HepG2 (cell line): ENCODE data around the gene SEMA3B. TPM values are rescaled to one million over a fixed set of nuclear protein-coding genes. Genes with fewer than 3 reads are reported as not detected.

Experiments used
- ARNT ChIP-seq: fragments of 450-650 bp; IDR thresholded peaks from 2 replicates; pipeline ENCODE4 v1.6.1; 2017
- CREM ChIP-seq, 2 experiments: sonication (generic) in 1 of 2; formaldehyde crosslinking in 1 of 2; IDR thresholded peaks; 2 replicates each; pipeline versions ENCODE4 v1.4.0 to v1.6.1; 2016 to 2020; ENCODE audit warnings: antibody characterized with exemption in 1 of 2, mild to moderate bottlenecking in 1 of 2, missing genetic modification reagents in 1 of 2
- KDM5B ChIP-seq: sonication (generic); formaldehyde crosslinking; IDR thresholded peaks from 2 replicates; pipeline ENCODE4 v1.4.0; 2020; ENCODE audit warnings: missing genetic modification reagents, mild to moderate bottlenecking, borderline replicate concordance
- MBNL3 ChIP-seq: fragments of 250-450 bp; sonication (Bioruptor Pico); conservative IDR thresholded peaks from 2 replicates; pipeline ENCODE4 v1.8.0; 2022; ENCODE audit warnings: mild to moderate bottlenecking, inconsistent platforms
- MTF1 ChIP-seq: sonication (generic); formaldehyde crosslinking; IDR thresholded peaks from 2 replicates; pipeline ENCODE4 v1.5.0; 2020; ENCODE audit warnings: missing genetic modification reagents
- NFATC3 ChIP-seq: sonication (generic); formaldehyde crosslinking; IDR thresholded peaks from 2 replicates; pipeline ENCODE4 v1.5.1; 2020; ENCODE audit warnings: mild to moderate bottlenecking, missing genetic modification reagents
- POLR2AphosphoS5 ChIP-seq: IDR thresholded peaks from 2 replicates; pipeline ENCODE4 v1.6.1; 2012; ENCODE audit warnings: low read depth, low read length
- RAD21 ChIP-seq: fragments of 450-650 bp; formaldehyde crosslinking; IDR thresholded peaks from 2 replicates; pipeline ENCODE4 v1.5.0; 2020; ENCODE audit warnings: mild to moderate bottlenecking
- SAP130 ChIP-seq: IDR thresholded peaks from 2 replicates; pipeline ENCODE4 v1.6.1; 2016; ENCODE audit warnings: low read depth
- TP53 ChIP-seq: sonication (generic); formaldehyde crosslinking; conservative IDR thresholded peaks from 2 replicates; pipeline ENCODE4 v1.4.0; 2020; ENCODE audit warnings: missing genetic modification reagents
- ZBTB10 ChIP-seq: sonication (generic); formaldehyde crosslinking; IDR thresholded peaks from 2 replicates; pipeline ENCODE4 v1.4.0; 2020; ENCODE audit warnings: missing genetic modification reagents, borderline replicate concordance
- ZMYM4 ChIP-seq: sonication (generic); formaldehyde crosslinking; IDR thresholded peaks from 2 replicates; pipeline ENCODE4 v1.8.1; 2023; ENCODE audit warnings: mild to moderate bottlenecking, missing genetic modification reagents
- ZNF138 ChIP-seq: sonication (generic); formaldehyde crosslinking; IDR thresholded peaks from 2 replicates; pipeline ENCODE4 v1.5.0; 2020; ENCODE audit warnings: mild to moderate bottlenecking, low read depth, missing genetic modification reagents
- ZNF160 ChIP-seq: sonication (generic); formaldehyde crosslinking; IDR thresholded peaks from 2 replicates; pipeline ENCODE4 v1.8.0; 2022; ENCODE audit warnings: mild to moderate bottlenecking, inconsistent platforms, missing genetic modification reagents
- ZNF224 ChIP-seq: sonication (generic); formaldehyde crosslinking; IDR thresholded peaks from 2 replicates; pipeline ENCODE4 v1.5.0; 2020; ENCODE audit warnings: mild to moderate bottlenecking, missing genetic modification reagents
- ZNF256 ChIP-seq: sonication (generic); formaldehyde crosslinking; conservative IDR thresholded peaks from 2 replicates; pipeline ENCODE4 v1.4.0; 2020; ENCODE audit warnings: missing genetic modification reagents
- ZNF329 ChIP-seq: sonication (generic); formaldehyde crosslinking; IDR thresholded peaks from 2 replicates; pipeline ENCODE4 v1.9.0; 2021; ENCODE audit warnings: low read depth, mild to moderate bottlenecking, missing genetic modification reagents
- ZNF446 ChIP-seq: sonication (generic); formaldehyde crosslinking; IDR thresholded peaks from 2 replicates; pipeline ENCODE4 v1.5.0; 2020; ENCODE audit warnings: mild to moderate bottlenecking, missing genetic modification reagents
- ZNF558 ChIP-seq: sonication (generic); formaldehyde crosslinking; IDR thresholded peaks from 2 replicates; pipeline ENCODE4 v1.9.0; 2022; ENCODE audit warnings: mild to moderate bottlenecking, missing genetic modification reagents, borderline replicate concordance
- ZNF577 ChIP-seq: sonication (generic); formaldehyde crosslinking; IDR thresholded peaks from 2 replicates; pipeline ENCODE4 v1.4.0; 2020; ENCODE audit warnings: mild to moderate bottlenecking, low read depth, missing genetic modification reagents, borderline replicate concordance
- ZNF660 ChIP-seq: sonication (generic); formaldehyde crosslinking; IDR thresholded peaks from 2 replicates; pipeline ENCODE4 v1.5.1; 2020; ENCODE audit warnings: mild to moderate bottlenecking, low read depth, missing genetic modification reagents, borderline replicate concordance
- ZNF761 ChIP-seq: sonication (generic); formaldehyde crosslinking; conservative IDR thresholded peaks from 2 replicates; pipeline ENCODE4 v1.4.0; 2020; ENCODE audit warnings: mild to moderate bottlenecking, missing genetic modification reagents
- ZNF776 ChIP-seq: sonication (generic); formaldehyde crosslinking; IDR thresholded peaks from 2 replicates; pipeline ENCODE4 v1.4.0; 2020; ENCODE audit warnings: mild to moderate bottlenecking, missing genetic modification reagents
- ZNF790 ChIP-seq: sonication (generic); formaldehyde crosslinking; IDR thresholded peaks from 2 replicates; pipeline ENCODE4 v1.8.0; 2022; ENCODE audit warnings: missing genetic modification reagents, mild to moderate bottlenecking, borderline replicate concordance
- ZNF883 ChIP-seq: sonication (generic); formaldehyde crosslinking; IDR thresholded peaks from 2 replicates; pipeline ENCODE4 v1.5.1; 2020; ENCODE audit warnings: mild to moderate bottlenecking, missing genetic modification reagents; ENCODE audit errors: not compliant biosample characterization
- ZSCAN30 ChIP-seq: sonication (generic); formaldehyde crosslinking; IDR thresholded peaks from 2 replicates; pipeline ENCODE4 v1.5.0; 2020; ENCODE audit warnings: mild to moderate bottlenecking, missing genetic modification reagents
- polyA plus RNA-seq, 8 experiments: library from polyadenylated mRNA; depleted of rRNA in 3 of 8; stranded (reverse) in 7 of 8; unstranded in 1 of 8; fragments of >200 nt; fragmentation: Illumina TruSeq in 4 of 8; extraction: Trizol in 4 of 8; gene quantifications; 2 replicates each; pipeline versions ENCODE4 v1.2.1 to v1.2.3, GENCODE V29; 2011 to 2016; ENCODE audit warnings: low read depth in 4 of 8, missing spikeins in 1 of 8, mixed read lengths in 1 of 8; ENCODE audit not compliant: insufficient read depth in 1 of 8
- total RNA-seq, 5 experiments: library from RNA; depleted of rRNA; stranded (reverse); fragments of >200 nt; fragmentation: Illumina TruSeq; extraction: Trizol; gene quantifications; 2 replicates each; pipeline ENCODE4 v1.2.3, GENCODE V29; 2016; ENCODE audit warnings: low read depth in 1 of 5
- TF ChIP-seq, protein P1 (sequence below): sonication (generic); formaldehyde crosslinking; IDR thresholded peaks from 2 replicates; pipeline ENCODE4 v1.5.0; 2020; ENCODE audit warnings: missing genetic modification reagents, mild to moderate bottlenecking, borderline replicate concordance

The SEMA3B gene
- total and polyA plus RNA-seq, 2 of the 13 experiments (the other 11 are each of a cell fraction or from before 2014, with no cell fraction given): 93.2 to 158 TPM

DNA sequence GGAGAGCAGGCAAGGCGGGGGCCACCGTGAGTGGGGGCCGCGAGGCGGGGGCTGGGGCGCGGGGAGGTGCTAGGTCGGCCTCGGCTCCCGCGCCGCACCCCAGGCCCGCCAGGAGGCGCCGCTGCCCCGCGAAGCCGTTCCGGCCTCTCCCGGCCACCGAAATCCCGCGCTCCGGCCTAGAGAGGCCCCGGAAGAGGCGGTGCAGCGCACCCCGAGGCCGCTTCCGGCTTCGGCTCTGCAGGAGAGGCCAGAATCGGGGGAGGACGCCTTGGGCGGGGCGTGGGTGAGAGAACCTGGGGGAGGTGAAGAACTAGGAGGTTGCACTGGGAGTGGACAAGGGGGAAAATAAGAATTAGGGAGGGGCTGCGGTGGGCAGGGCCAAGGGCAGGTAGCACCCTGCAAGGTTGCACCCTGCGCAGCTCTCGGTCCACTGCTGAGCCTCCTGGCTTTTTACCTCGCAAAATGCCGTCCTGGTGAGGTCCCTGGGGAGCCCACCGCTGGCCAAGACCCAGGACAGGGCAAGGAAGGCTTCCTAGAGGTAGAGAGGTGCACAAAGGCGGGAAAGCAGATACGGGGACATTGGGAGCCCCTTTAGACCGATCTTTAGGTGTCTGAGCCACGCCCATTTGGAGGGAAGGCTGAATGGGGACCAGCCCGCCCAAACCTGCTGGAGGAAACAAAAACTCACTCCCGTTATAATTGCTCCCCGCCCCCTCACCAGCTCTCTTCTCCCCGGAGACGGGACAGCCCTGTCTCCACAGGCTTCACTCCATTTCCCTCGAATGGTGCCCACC is 41.4 kb upstream of the SEMA3B start (continued):
- peak; percentile 74; the same call in 1 of the 2 replicates for TF ChIP-seq ZMYM4
- no peak for TF ChIP-seq ZNF224
- no peak for TF ChIP-seq ZNF446
- no peak for TF ChIP-seq ZNF776 (CRISPR knock-in tag)
- TF ChIP-seq ZNF160: no peak
- TF ChIP-seq ZNF660 (CRISPR knock-in tag): no peak
- no peak for TF ChIP-seq ZNF790 (CRISPR knock-in tag)
- peak; percentile 95 for TF ChIP-seq SAP130
- 0 out of 2 replicates have a peak, but pooled peaks have one; percentile 58 for TF ChIP-seq ZNF558
- 0 out of 2 replicates have a peak, but pooled peaks have one; percentile 39 for TF ChIP-seq ZSCAN30
- no peak for TF ChIP-seq NFATC3
- TF ChIP-seq ZNF329 (CRISPR knock-in tag): 0 out of 2 replicates have a peak, but pooled peaks have one; percentile 65
- 0 out of 2 replicates have a peak, but pooled peaks have one; percentile 20 for TF ChIP-seq ZNF761 (CRISPR knock-in tag)
- TF ChIP-seq ZNF256 (CRISPR knock-in tag): no peak; the same call in 1 of the 2 replicates
- TF ChIP-seq, protein P1, sequence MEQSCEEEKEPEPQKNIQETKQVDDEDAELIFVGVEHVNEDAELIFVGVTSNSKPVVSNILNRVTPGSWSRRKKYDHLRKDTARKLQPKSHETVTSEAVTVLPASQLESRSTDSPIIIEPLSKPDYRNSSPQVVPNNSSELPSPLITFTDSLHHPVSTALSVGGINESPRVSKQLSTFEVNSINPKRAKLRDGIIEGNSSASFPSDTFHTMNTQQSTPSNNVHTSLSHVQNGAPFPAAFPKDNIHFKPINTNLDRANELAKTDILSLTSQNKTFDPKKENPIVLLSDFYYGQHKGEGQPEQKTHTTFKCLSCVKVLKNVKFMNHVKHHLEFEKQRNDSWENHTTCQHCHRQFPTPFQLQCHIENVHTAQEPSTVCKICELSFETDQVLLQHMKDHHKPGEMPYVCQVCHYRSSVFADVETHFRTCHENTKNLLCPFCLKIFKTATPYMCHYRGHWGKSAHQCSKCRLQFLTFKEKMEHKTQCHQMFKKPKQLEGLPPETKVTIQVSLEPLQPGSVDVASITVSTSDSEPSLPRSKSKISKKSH (CRISPR knock-in tag): peak; percentile 5; the same call in 1 of the 2 replicates
- TF ChIP-seq ZNF138 (CRISPR knock-in tag): 0 out of 2 replicates have a peak, but pooled peaks have one; percentile 25
- TF ChIP-seq ZBTB10 (CRISPR knock-in tag): peak; percentile 57; the same call in 1 of the 2 replicates
- peak; percentile 43; the same call in 1 of the 2 replicates for TF ChIP-seq KDM5B (CRISPR knock-in tag)
- TF ChIP-seq MBNL3 (CRISPR knock-in tag): no peak
- no peak for TF ChIP-seq TP53 (CRISPR knock-in tag)
- 0 out of 2 replicates have a peak, but pooled peaks have one; percentile 13 for TF ChIP-seq CREM (IDR thresholded peaks at IDR 0.05)
- no peak for TF ChIP-seq CREM (CRISPR knock-in tag; IDR thresholded peaks at IDR 0.05)
- TF ChIP-seq RAD21 (CRISPR knock-in tag): peak; percentile 99
- TF ChIP-seq POLR2AphosphoS5: peak; percentile 74
- TF ChIP-seq ZNF577 (CRISPR knock-in tag): no peak
- no peak for TF ChIP-seq ZNF883
- no peak for TF ChIP-seq ARNT
- no peak for TF ChIP-seq MTF1
